HEK293 (cell line): ENCODE measurements around the gene LAMA4.

Experiments
- CTCF ChIA-PET: fragments of 350-600 bp; formaldehyde crosslinking; extraction: SDS; loops from one replicate; lab custom pipeline; 2021; ENCODE audit warnings: antibody characterized with exemption; lab: Yijun Ruan, JAX
- POLR2A ChIA-PET: fragments of 300-600 bp; formaldehyde crosslinking; extraction: SDS; loops from one replicate; lab custom pipeline; 2020; ENCODE audit warnings: antibody characterized with exemption, inconsistent platforms; lab: Yijun Ruan, JAX
- H3K27ac ChIP-seq: fragments of 200-500 bp; sonication (Bioruptor generic); 2 replicates; pipeline ENCODE4 v1.5.1; 2014; ENCODE audit warnings: low read depth, low read length, control low read depth, inconsistent platforms; ENCODE audit errors: extremely low read depth
- H3K36me3 ChIP-seq, 2 experiments: fragments of 200-500 bp in 1 of 2; sonication (Bioruptor generic) in 1 of 2; 1 replicate in 1 of 2; 2 replicates in 1 of 2; pipeline ENCODE4 v1.5.1; 2014 to 2017; ENCODE audit warnings: inconsistent platforms in 2 of 2, low read length in 2 of 2; ENCODE audit not compliant: control insufficient read depth in 2 of 2, insufficient read depth in 1 of 2
- H3K4me1 ChIP-seq: fragments of 200-500 bp; sonication (Bioruptor generic); 2 replicates; pipeline ENCODE4 v1.5.1; 2014; ENCODE audit warnings: mild to moderate bottlenecking, low read length, inconsistent platforms; ENCODE audit not compliant: control insufficient read depth, insufficient read depth
- H3K4me3 ChIP-seq: 2 replicates; pipeline ENCODE4 v1.5.1; 2011; ENCODE audit warnings: low read depth, mild to moderate bottlenecking, control low read depth, low read length, moderate library complexity
- H3K9me3 ChIP-seq: fragments of 200-500 bp; sonication (Bioruptor generic); 2 replicates; pipeline ENCODE4 v1.5.1; 2014; ENCODE audit warnings: low read depth, low read length, inconsistent platforms; ENCODE audit not compliant: control insufficient read depth, insufficient read depth
- EGR2 ChIP-seq: fragments of 450-650 bp; formaldehyde crosslinking; IDR thresholded peaks from 2 replicates; pipeline ENCODE4 v1.5.1; 2016; ENCODE audit warnings: low read depth, missing biosample characterization, missing genetic modification characterization
- HOXC10 ChIP-seq: sonication (generic); formaldehyde crosslinking; IDR thresholded peaks from 2 replicates; pipeline ENCODE4 v1.8.1; 2023; ENCODE audit warnings: mild to moderate bottlenecking, missing genetic modification reagents
- OVOL3 ChIP-seq: fragments of 450-650 bp; formaldehyde crosslinking; IDR thresholded peaks from 2 replicates; pipeline ENCODE4 v1.5.1; 2016; ENCODE audit warnings: missing biosample characterization, missing genetic modification characterization
- ZBTB11 ChIP-seq: fragments of 450-650 bp; formaldehyde crosslinking; conservative IDR thresholded peaks from 2 replicates; pipeline ENCODE4 v1.5.1; 2016; ENCODE audit warnings: low read depth, missing biosample characterization, missing genetic modification characterization
- ZFHX2 ChIP-seq: fragments of 450-650 bp; formaldehyde crosslinking; conservative IDR thresholded peaks from 2 replicates; pipeline ENCODE4 v1.5.1; 2016; ENCODE audit warnings: missing biosample characterization, missing genetic modification characterization
- ZFP41 ChIP-seq: fragments of 450-650 bp; formaldehyde crosslinking; IDR thresholded peaks from 2 replicates; pipeline ENCODE4 v1.5.1; 2016; ENCODE audit warnings: missing biosample characterization, missing genetic modification characterization, borderline replicate concordance
- ZNF133 ChIP-seq: fragments of 450-650 bp; formaldehyde crosslinking; IDR thresholded peaks from 2 replicates; pipeline ENCODE4 v1.5.1; 2016; ENCODE audit warnings: missing biosample characterization, missing genetic modification characterization
- ZNF140 ChIP-seq: fragments of 450-650 bp; formaldehyde crosslinking; IDR thresholded peaks from 2 replicates; pipeline ENCODE4 v1.5.1; 2016; ENCODE audit warnings: missing biosample characterization, missing genetic modification characterization
- ZNF16 ChIP-seq: fragments of 450-650 bp; formaldehyde crosslinking; IDR thresholded peaks from 2 replicates; pipeline ENCODE4 v1.5.1; 2016; ENCODE audit warnings: low read depth, missing biosample characterization, missing genetic modification characterization
- ZNF174 ChIP-seq: fragments of 450-650 bp; formaldehyde crosslinking; IDR thresholded peaks from 2 replicates; pipeline ENCODE4 v1.5.0; 2017; ENCODE audit warnings: missing biosample characterization, mild to moderate bottlenecking, missing genetic modification characterization
- ZNF274 ChIP-seq, 2 experiments: fragments of 200-500 bp in 1 of 2; fragments of 450-650 bp in 1 of 2; sonication (Bioruptor generic) in 1 of 2; formaldehyde crosslinking in 1 of 2; IDR thresholded peaks; 2 replicates each; pipeline versions ENCODE4 v1.5.1 to v1.6.1; 2014 to 2016; ENCODE audit warnings: borderline replicate concordance in 1 of 2, inconsistent platforms in 1 of 2, low read length in 1 of 2, missing biosample characterization in 1 of 2, missing genetic modification characterization in 1 of 2
- ZNF324 ChIP-seq: fragments of 450-650 bp; formaldehyde crosslinking; IDR thresholded peaks from 2 replicates; pipeline ENCODE4 v1.5.1; 2016; ENCODE audit warnings: missing biosample characterization, missing genetic modification characterization
- ZNF473 ChIP-seq: fragments of 450-650 bp; formaldehyde crosslinking; IDR thresholded peaks from 2 replicates; pipeline ENCODE4 v1.5.1; 2017; ENCODE audit warnings: missing biosample characterization, missing genetic modification characterization
- ZNF518A ChIP-seq: fragments of 450-650 bp; formaldehyde crosslinking; conservative IDR thresholded peaks from 2 replicates; pipeline ENCODE4 v1.5.1; 2016; ENCODE audit warnings: low read depth, missing biosample characterization, missing genetic modification characterization
- ZNF747 ChIP-seq: fragments of 450-650 bp; formaldehyde crosslinking; IDR thresholded peaks from 2 replicates; pipeline ENCODE4 v1.5.1; 2016; ENCODE audit warnings: missing biosample characterization, missing genetic modification characterization
- ZNF830 ChIP-seq: fragments of 450-650 bp; IDR thresholded peaks from 2 replicates; pipeline ENCODE4 v1.5.0; 2018; ENCODE audit warnings: missing biosample characterization, missing genetic modification characterization, low read depth, mild to moderate bottlenecking, moderate library complexity
- ZSCAN16 ChIP-seq: fragments of 450-650 bp; formaldehyde crosslinking; IDR thresholded peaks from 2 replicates; pipeline ENCODE4 v1.5.1; 2016; ENCODE audit warnings: missing biosample characterization, missing genetic modification characterization
- TF ChIP-seq, protein P1 (sequence below): fragments of 450-650 bp; formaldehyde crosslinking; IDR thresholded peaks from 2 replicates; pipeline ENCODE4 v1.5.1; 2016; ENCODE audit warnings: missing biosample characterization, missing genetic modification characterization
- TF ChIP-seq, protein P2 (sequence below): fragments of 450-650 bp; formaldehyde crosslinking; IDR thresholded peaks from 2 replicates; pipeline ENCODE4 v1.5.1; 2016; ENCODE audit warnings: missing biosample characterization, missing genetic modification characterization
- TF ChIP-seq, protein P3 (sequence below): fragments of 450-650 bp; IDR thresholded peaks from 2 replicates; pipeline ENCODE4 v1.5.1; 2018; ENCODE audit warnings: missing biosample characterization, missing genetic modification characterization

The LAMA4 gene

DNA sequence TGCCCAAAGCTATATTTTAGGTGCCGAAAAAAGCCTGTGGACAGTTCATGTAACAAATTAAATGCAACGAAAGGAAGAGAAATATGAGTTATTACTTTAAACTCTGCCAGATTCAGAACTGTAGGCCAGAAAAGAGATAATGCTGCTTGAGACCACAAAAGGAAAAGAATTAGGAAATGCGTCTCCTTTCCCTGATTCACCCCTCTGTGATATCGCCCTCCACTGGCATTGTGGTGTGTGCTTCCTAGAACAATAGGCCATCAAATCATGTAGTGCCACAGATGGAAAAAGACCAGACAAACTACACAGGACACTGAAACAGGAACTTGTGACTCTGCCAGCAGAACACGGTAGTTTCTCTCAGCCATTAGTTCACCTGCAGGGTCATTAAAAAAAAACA, 14.7 kb upstream of the LAMA4 start (continued):
- TF ChIP-seq ZNF16 (tag by site-specific recombination) (no peak), ZFHX2 (tag by site-specific recombination) (no peak), ZNF274 (IDR thresholded peaks at IDR 0.05; ENCODE audit: low read length) (no peak), ZNF274 (tag by site-specific recombination; IDR thresholded peaks at IDR 0.05; ENCODE audit: borderline replicate concordance) (no peak)
- TF ChIP-seq, protein P1, sequence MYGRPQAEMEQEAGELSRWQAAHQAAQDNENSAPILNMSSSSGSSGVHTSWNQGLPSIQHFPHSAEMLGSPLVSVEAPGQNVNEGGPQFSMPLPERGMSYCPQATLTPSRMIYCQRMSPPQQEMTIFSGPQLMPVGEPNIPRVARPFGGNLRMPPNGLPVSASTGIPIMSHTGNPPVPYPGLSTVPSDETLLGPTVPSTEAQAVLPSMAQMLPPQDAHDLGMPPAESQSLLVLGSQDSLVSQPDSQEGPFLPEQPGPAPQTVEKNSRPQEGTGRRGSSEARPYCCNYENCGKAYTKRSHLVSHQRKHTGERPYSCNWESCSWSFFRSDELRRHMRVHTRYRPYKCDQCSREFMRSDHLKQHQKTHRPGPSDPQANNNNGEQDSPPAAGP = no peak
- TF ChIP-seq, protein P2, sequence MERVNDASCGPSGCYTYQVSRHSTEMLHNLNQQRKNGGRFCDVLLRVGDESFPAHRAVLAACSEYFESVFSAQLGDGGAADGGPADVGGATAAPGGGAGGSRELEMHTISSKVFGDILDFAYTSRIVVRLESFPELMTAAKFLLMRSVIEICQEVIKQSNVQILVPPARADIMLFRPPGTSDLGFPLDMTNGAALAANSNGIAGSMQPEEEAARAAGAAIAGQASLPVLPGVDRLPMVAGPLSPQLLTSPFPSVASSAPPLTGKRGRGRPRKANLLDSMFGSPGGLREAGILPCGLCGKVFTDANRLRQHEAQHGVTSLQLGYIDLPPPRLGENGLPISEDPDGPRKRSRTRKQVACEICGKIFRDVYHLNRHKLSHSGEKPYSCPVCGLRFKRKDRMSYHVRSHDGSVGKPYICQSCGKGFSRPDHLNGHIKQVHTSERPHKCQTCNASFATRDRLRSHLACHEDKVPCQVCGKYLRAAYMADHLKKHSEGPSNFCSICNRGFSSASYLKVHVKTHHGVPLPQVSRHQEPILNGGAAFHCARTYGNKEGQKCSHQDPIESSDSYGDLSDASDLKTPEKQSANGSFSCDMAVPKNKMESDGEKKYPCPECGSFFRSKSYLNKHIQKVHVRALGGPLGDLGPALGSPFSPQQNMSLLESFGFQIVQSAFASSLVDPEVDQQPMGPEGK (tag by site-specific recombination) = no peak

GRCh38 chr6:112268654-112269053, 14.3 kb upstream of the LAMA4 start:
- Histone ChIP-seq H3K27ac (no peak overlapping the region; the same call in 1 of the 2 replicates), H3K9me3 (no peaks in the 10 kb centered on the region), H3K4me3 (no peak overlapping the region), H3K36me3 (no peaks in the 10 kb centered on the region), H3K4me1 (no peaks in the 10 kb centered on the region)
- no peak for TF ChIP-seq ZSCAN16 (tag by site-specific recombination)
- TF ChIP-seq, protein P3, sequence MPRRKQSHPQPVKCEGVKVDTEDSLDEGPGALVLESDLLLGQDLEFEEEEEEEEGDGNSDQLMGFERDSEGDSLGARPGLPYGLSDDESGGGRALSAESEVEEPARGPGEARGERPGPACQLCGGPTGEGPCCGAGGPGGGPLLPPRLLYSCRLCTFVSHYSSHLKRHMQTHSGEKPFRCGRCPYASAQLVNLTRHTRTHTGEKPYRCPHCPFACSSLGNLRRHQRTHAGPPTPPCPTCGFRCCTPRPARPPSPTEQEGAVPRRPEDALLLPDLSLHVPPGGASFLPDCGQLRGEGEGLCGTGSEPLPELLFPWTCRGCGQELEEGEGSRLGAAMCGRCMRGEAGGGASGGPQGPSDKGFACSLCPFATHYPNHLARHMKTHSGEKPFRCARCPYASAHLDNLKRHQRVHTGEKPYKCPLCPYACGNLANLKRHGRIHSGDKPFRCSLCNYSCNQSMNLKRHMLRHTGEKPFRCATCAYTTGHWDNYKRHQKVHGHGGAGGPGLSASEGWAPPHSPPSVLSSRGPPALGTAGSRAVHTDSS = no peak
- TF ChIP-seq ZNF174 (tag by site-specific recombination) = no peak
- TF ChIP-seq ZFP41 (tag by site-specific recombination) = no peak
- TF ChIP-seq HOXC10 (CRISPR knock-in tag) = no peak
- TF ChIP-seq ZNF473 = no peak
- no peak for TF ChIP-seq ZNF140 (tag by site-specific recombination)
- TF ChIP-seq ZNF324 (tag by site-specific recombination) = no peak
- no peak for TF ChIP-seq ZNF830 (tag by site-specific recombination)
- CTCF ChIA-PET = interaction anchor here (0.7 to 5.6 kb wide), 27 partner anchors 9 to 443 kb away, joined by 3 to 58 read pairs (median 5); partner anchors contain the start of genes FAM229B, LAMA4 and TUBE1
- POLR2A ChIA-PET = interaction anchor here (2.9 kb wide), 1 partner anchor 14 kb away, joined by 16 read pairs; the partner anchor contains the start of gene LAMA4

GRCh38 chr6:112268019-112268418, 13.7 kb upstream of the LAMA4 start:
- Histone ChIP-seq H3K36me3 (no peaks in the 10 kb centered on the region), H3K4me3 (no peak overlapping the region), H3K9me3 (no peaks in the 10 kb centered on the region), H3K27ac (no peak overlapping the region), H3K4me1 (no peaks in the 10 kb centered on the region)
- CTCF ChIA-PET = interaction anchor here (1.0 to 5.6 kb wide), 15 partner anchors 11 to 181 kb away, joined by 3 to 58 read pairs (median 7); partner anchors contain the start of genes FAM229B, LAMA4 and TUBE1
- POLR2A ChIA-PET = interaction anchor here (2.9 kb wide), 1 partner anchor 14 kb away, joined by 16 read pairs; the partner anchor contains the start of gene LAMA4
- TF ChIP-seq ZBTB11 (tag by site-specific recombination) (no peak), ZNF747 (tag by site-specific recombination) (no peak), EGR2 (tag by site-specific recombination) (no peak), OVOL3 (tag by site-specific recombination) (no peak), ZNF518A (no peak), ZFHX2 (tag by site-specific recombination) (no peak), ZNF133 (no peak)
